Cortex of kidney (tissue), 1 donor: Measurements from ENCODE around the gene SERPINA3.
"Not testable (repeated sequence)": the region's sequence is repeated elsewhere in the genome, so short reads cannot be mapped to it uniquely, and the experiment has no call there.

ENCODE experiments used
- DNase-seq: peaks from one replicate; lab custom pipeline; 2025; lab: John Stamatoyannopoulos, UW

SERPINA3 gene

GRCh38 chr14:94612174-94612573 lies at the start of gene SERPINA3:
SERPINA3 (plus strand) TSS chr14:94612391; CDS start chr14:94614442, 2,051 bp downstream.
- no peak for DNase-seq

GRCh38 chr14:94562941-94563883 lies 49.0 kb upstream of the SERPINA3 start:
- DNase-seq = no peak

GRCh38 chr14:94564381-94564780 lies 47.8 kb upstream of the SERPINA3 start:
- DNase-seq = no peak

- DNase-seq = no peak
Measured at GRCh38 chr14:94568186-94568585, 44.0 kb upstream of the SERPINA3 start.

- DNase-seq = no peak
Measured at GRCh38 chr14:94569381-94570001, 42.7 kb upstream of the SERPINA3 start.

GRCh38 chr14:94570002-94570400 lies 42.2 kb upstream of the SERPINA3 start:
- DNase-seq = no peak

- no peak for DNase-seq
Measured at GRCh38 chr14:94570440-94570839, 41.8 kb upstream of the SERPINA3 start.

- no peak for DNase-seq
Measured at GRCh38 chr14:94571395-94571794, 40.8 kb upstream of the SERPINA3 start.

GRCh38 chr14:94571950-94572349 lies 40.2 kb upstream of the SERPINA3 start:
- no peak for DNase-seq

GRCh38 chr14:94572637-94573303 lies 39.4 kb upstream of the SERPINA3 start:
- DNase-seq = no peak

- DNase-seq = no peak
Measured at GRCh38 chr14:94573475-94574277, 38.5 kb upstream of the SERPINA3 start.

GRCh38 chr14:94574336-94574735 lies 37.9 kb upstream of the SERPINA3 start:
- no peak for DNase-seq

- DNase-seq = no peak
Measured at GRCh38 chr14:94575730-94576585, 36.2 kb upstream of the SERPINA3 start.

GRCh38 chr14:94577472-94577871 lies 34.7 kb upstream of the SERPINA3 start:
- DNase-seq = not testable (repeated sequence)

GRCh38 chr14:94578712-94579111 lies 33.5 kb upstream of the SERPINA3 start:
- no peak for DNase-seq

GRCh38 chr14:94581127-94581999 lies 30.8 kb upstream of the SERPINA3 start, which contains the start of gene SERPINA5:
SERPINA5 (plus strand) TSS chr14:94581426; CDS start chr14:94587363, 5,937 bp downstream.
- no peak for DNase-seq

- no peak for DNase-seq
Measured at GRCh38 chr14:94582199-94582750, 29.9 kb upstream of the SERPINA3 start.

- DNase-seq = no peak
Measured at GRCh38 chr14:94582851-94583250, 29.3 kb upstream of the SERPINA3 start.

GRCh38 chr14:94583557-94583956 lies 28.6 kb upstream of the SERPINA3 start:
- no peak for DNase-seq
